GM19193 (cell line): ENCODE measurements around the gene MEOX1.

Source experiments
- POLR2A ChIP-seq: IDR thresholded peaks from 4 replicates; pipeline ENCODE4 v1.6.1; 2011; ENCODE audit not compliant: insufficient read depth, insufficient read length; ENCODE audit errors: extremely low read depth

Gene MEOX1

DNA sequence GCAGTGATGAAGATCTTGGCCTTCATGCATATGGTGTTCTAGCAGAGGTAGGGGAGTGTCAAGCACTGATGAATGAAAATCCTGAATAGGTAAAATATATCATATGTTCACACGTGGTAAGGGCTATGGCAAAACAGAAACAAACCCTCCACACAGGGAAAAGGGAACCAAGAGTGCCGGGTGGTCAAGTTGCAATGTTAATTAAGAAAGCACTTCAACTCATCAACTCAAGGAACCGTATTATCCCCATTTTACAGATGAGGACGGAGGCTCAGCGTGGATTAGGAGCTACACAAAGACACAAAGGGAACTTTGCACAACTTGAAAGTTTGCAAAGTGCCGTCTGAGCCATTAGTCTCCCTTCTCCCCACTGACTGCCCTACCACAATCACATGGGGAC, 28.1 kb upstream of the MEOX1 start:
- TF ChIP-seq POLR2A: no peak

DNA sequence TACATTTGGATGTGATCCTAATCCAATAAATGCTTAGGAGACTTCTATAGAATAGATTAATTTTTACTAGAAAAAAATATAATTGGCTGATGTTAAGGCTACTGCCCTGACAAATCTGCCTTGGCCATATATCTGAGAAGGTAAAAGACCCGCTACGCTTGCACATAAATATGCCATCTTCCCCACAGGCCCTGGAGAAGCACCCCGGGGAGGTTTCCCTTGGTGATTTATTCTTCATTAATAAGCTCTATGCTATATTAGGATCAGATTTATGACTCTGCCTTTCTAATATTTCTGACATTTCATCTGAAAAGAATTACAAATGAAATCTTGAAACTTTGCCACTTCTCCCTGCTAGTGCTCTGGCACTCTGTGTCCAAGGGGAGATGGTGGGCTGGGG, 27.4 kb upstream of the MEOX1 start:
- no peak for TF ChIP-seq POLR2A

DNA sequence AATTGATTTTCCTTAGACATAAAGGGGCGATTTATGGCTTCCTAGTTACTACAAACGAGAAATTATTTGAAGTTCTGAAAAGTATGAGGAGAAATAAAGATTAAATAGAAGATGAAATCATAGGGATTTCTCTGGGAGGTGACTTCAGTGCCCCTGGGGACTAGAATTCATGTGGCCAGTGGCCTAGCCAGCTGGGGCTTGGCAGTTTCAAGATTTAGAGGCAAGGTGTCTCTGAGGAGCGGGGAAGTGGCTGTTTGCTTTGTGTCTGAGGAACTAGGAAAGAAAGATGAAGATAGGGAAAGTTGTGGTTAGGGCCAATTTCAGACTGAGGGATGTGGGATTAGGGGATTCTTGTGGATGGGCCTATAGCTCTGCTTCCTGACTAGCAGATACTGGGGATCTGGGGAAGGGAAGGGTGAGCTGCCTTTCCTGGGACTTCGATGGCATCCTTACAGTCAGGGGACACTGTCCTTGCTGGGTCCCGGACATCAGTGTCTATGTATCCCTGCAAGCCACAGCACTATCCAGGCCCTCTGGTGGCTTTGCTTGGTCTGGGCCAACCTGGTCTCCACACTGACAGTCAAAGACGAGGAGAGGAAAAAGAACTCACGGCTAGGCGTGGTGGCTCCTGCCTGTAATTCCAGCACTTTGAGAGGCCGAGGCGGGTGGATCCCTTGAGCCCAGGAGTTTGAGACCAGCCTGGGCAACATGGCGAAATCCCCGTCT, 22.4 kb upstream of the MEOX1 start:
- no peak for TF ChIP-seq POLR2A

DNA sequence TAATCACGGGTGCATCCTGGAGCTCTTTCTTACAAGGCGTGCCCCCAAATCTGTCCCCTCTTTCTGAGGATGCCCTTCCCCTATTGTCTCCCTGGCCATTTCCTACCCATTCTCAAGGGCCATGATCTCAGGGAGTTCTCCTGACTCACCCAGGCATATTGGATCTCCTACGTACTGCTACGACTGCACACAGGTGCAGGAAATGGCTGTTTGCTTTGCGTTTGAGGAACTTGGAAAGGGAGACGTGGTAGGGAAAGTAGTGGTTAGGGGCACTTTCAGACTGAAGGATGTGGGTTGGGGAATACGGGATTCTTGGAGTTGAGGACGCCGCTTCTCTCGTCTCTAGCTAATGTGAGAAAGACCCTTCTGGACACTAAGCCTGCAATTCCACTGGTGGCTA, 18.7 kb upstream of the MEOX1 start:
- TF ChIP-seq POLR2A: no peak

DNA sequence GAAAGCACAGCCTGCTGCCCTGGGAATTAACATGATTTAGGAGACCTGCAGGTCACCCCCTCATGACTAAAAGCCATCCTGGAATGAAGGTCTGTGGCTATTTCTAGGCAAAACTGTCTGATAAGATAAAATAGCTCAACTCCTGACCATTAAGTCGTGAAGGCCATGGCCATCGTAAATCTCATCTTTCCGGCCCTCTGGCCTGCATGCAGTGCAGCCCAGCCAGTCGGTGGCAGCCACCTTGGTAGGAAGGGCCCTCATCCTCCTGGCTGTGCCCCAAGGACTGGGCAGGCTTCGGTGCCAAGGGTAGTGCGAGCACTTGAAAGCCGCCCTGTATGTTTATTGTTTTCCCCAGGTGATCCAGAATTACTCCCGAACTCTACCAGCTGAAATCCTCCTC, 18.2 kb upstream of the MEOX1 start:
- TF ChIP-seq POLR2A: no peak

DNA sequence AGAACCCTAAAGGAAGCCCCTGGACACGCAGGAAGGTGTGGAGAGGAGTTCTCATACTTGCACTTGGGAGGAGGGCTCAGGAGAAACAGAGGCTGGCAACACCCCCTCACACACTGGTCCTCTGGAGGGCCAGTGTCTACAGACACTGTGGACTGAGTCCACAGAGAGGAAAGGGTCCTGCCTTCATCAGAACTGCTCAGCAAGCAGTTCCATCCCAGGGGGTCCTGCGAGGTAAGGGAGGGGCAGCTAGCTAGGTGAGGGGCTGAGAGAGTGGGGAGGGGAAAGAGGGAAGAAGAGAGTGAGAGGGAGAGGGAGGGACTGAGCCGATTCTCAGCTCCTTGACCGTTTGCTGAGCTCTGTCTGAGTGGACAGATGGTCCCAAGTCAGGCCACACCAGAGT, 17.7 kb upstream of the MEOX1 start:
- no peak for TF ChIP-seq POLR2A

DNA sequence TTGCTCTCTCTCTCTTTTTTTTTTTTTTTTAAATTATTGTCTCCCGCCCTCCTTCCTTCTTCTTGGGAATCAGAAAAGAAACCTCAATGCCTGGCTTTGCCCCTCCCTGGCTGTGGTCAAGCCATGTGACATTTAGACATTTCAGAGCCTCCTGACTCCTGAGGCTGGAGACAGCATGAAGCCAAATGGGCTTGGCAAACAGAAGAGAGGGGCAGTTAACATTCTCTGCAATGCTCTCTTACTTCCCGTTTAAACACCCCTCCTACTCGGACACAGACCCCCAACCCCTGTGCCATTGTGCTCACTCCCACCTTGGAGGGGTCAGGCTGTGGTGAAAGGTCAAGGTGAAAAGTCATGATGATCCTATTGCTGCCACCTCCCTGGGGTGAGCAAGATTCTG, 14.7 kb upstream of the MEOX1 start:
- TF ChIP-seq POLR2A: no peak

DNA sequence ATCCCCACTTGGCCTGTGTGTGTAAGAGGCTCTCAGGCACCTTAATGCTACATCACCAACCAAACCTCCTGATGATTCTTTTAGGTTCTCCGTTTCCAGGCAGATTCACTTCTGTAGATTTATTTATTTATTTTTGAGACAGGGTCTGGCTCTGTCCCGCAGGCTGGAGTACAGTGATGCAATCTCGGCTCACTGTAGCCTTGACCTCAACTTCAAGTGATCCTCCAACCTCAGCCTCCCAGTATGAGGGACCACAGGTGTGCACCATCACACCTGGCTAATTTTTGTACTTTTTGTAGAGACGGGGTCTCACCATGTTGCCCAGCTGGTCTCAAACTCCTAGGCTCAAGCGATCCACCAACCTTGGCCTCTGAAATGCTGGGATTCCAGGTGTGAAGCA, 12.7 kb upstream of the MEOX1 start:
- no peak for TF ChIP-seq POLR2A

DNA sequence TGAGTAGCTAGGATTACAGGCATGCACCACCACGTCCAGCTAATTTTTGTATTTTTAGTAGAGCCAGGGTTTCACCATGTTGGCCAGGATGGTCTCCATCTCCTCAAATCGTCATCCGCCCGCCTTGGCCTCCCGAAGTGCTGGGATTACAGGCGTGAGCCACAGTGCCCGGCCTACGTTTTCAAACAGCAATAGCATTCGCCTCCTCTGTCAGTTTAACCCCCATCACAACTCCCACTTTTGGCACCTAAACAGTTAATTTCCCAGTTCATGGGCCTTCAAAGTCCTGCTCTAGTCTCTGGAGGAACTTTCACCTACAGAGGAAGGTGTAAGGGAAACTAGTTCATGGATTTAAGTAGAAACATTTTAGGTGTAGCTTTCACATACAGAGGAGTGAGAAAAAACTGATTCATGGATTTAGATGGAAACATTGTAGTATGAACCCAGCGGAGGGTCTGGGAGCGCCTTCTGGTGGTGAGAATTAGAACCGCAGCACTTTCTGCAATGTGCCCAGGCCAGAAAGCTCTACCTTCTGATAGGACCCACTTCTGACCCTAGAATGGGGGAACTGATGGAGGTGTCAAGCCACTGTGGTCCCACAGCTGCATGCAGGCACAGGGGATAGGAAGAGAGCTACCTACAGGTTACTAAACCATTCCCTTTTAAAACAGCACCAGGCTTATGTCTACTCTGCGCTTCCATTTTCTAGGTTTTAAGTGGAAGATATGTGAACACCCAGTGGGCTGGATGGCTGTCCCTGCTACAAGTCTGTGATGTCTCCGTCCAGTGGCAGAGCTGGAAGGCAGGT, 12.0 kb upstream of the MEOX1 start:
- no peak for TF ChIP-seq POLR2A

DNA sequence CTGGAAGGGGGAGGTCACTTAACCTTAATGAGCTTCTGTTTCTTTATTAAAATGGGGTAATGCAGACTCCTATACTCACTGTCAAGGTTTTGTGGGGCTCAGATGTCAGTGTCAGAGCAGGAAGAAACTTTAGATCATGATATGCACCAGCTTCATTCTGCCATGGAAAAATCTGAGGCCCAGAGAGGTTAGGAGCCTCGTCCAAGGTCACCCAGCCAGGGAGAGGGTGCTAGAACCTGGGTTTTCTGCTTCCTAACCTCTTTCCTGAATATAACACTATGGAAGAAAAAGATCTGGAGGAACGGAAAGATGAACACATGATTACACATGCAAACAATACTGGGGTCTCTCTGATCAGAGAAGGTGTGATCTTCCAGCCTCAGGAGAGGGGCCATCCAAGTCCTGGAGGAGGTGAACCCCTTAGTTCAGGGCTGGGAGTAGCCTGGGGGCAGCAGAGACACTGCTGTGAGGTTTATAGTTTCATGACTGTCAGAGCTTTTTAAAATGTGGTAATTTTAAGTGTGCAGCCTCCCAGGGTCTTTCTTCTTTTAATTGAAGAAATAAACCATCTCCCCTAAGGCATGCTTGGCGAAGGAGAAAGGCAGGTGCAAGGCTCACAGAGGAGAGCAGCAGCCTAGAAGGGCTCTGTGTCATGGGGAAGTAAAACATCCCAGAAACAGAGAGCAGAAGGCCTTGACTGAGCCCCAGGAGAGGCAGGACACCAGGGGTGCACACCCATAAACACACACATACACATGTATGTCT, 10.2 kb upstream of the MEOX1 start:
- TF ChIP-seq POLR2A: no peak

DNA sequence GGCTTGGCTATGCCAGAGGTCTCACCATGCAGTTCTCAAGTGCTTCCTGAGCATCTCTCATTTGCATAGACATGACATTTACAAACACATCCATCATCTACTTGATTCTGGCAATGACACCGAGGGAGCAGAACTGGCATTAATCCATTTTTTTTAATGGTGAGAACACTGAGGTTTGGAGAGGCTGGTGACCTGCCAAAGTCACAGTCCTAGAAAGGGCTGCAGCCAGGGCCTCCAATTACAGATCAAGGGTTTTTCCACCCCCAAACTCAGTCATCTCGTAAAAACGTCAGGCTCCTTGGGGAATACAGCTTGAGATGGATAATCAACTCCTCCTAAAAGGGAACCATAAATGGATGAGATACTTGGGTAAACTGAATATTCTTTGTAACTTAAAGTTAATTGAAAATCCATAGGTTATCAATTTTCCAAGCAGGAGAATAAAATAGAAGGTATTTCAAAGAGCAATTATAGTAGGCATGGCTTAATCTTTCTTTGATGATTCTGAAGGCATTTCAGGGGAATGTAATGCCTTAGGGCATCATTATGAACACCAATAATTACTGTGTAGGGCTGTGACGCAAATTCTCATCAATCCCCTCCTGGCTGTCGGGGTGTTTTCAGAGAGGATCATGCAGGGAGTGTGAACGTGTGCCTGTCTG, 9.4 kb upstream of the MEOX1 start:
- no peak for TF ChIP-seq POLR2A

DNA sequence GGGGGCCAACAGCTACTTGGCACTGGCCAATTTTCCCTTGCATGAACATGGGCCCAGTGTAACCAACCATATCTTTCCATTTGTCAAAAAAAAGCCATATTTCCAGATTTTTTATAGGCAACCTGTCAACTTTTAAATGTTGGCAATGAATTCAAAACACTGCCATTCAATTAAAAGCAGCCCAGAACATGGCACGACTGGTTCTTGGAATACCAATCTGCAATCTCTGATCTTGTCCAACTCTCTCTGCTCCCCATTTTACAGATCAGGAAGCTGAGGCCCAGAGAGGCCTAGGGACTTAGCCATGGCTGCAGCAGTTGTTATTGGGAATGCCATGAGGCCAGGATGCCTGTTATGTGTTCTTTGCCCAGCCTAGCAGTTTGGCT, 8.9 kb upstream of the MEOX1 start:
- TF ChIP-seq POLR2A: no peak

DNA sequence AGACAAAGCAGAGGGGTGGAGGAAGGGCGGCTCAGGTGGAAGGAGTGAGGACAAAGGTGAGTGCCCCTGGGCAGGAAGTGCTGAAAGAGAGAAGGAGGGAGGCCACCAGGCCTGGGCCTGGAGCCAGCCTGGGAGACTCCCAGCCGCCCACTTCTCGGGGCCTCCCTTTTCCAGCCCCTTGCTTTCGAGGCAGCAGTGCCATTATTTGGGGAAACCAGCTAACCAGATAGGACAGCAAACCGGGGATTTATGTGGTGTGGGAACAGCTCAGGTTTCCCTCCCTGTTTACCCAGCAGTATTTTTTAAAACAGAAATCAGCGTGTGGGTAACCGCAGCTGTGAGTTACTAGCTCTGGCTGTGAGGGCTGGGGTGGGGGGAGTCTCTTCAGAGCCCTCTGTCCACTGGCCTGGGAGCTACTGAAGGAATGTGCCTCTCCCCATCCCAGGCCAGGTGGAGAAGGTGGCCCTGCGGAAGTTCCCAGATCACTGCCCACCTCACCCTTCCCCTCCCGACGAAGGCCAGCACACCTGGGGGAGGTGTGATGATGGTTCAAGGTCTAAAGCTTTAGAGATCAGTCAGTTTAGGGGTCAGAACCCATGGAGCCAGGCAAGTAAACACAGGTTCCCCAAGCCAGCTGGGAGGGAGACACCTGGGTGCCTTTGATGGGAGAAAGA, 8.4 kb upstream of the MEOX1 start:
- no peak for TF ChIP-seq POLR2A

DNA sequence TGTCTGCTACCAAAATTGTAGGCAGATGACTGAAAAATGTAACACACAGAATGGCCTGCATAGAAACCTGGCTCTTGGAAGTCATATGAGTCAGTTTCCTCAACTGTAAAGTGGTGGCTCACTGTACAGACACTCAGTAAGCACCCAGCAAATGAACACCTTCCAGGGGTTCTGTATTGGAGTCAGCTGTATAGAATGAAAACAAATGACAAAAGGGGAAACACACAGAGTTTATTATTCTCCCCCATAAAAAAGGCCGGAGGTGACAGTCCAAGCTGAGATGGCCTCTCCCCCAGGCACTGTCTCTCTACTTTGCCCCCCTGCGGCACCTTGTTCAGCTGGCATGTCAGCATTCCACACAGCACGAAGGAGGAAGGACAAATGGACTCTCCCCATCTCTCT, 6.2 kb upstream of the MEOX1 start:
- no peak for TF ChIP-seq POLR2A

DNA sequence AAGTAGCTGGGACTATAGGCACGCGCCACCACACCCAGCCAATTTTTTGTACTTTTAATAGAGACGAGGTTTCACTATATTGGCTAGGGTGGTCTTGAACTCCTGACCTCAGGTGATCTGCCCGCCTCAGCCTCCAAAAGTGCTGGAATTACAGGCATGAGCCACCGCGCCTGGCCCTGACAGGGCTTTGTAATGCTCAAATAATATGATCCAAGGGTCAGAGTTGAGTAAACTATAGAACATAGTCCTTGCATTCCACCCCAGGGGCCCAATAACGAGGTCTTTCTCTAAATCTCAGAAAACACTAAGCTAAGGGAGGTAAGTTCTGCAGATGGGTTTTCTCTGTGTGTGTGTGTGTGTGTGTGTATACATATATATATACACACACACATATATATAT, 5.8 kb upstream of the MEOX1 start:
- TF ChIP-seq POLR2A: no peak
